GM23248 (cell line): ENCODE measurements around the gene BHLHE40. TPM values are rescaled to one million over a fixed set of nuclear protein-coding genes. Genes with fewer than 3 reads are reported as not detected.

Source experiments
- DNase-seq: peaks from one replicate; pipeline ENCODE4 v3.0.0-alpha.2; 2015
- H2AFZ ChIP-seq: fragments of 200-600 bp; sonication (generic); 2 replicates; pipeline ENCODE4 v1.6.1; 2016; ENCODE audit warnings: antibody characterized with exemption
- H3F3A ChIP-seq: fragments of 200-600 bp; sonication (generic); 2 replicates; pipeline ENCODE4 v1.6.1; 2016; ENCODE audit warnings: mild to moderate bottlenecking, antibody characterized with exemption, mixed run types; ENCODE audit not compliant: insufficient read depth
- H3K27ac ChIP-seq: fragments of 200-600 bp; sonication (generic); 2 replicates; pipeline ENCODE4 v1.5.1; 2016; ENCODE audit warnings: mild to moderate bottlenecking
- H3K27me3 ChIP-seq: fragments of 200-600 bp; sonication (generic); replicated peaks from 2 replicates; pipeline ENCODE4 v1.6.1; 2016; ENCODE audit warnings: mild to moderate bottlenecking; ENCODE audit not compliant: insufficient read depth
- H3K36me3 ChIP-seq: fragments of 200-600 bp; sonication (generic); 2 replicates; pipeline ENCODE4 v1.6.1; 2016; ENCODE audit warnings: low read depth, mild to moderate bottlenecking
- H3K4me1 ChIP-seq: fragments of 200-600 bp; sonication (generic); 2 replicates; pipeline ENCODE4 v1.6.1; 2016; ENCODE audit warnings: mild to moderate bottlenecking; ENCODE audit not compliant: insufficient read depth
- H3K4me2 ChIP-seq: fragments of 200-600 bp; sonication (generic); one replicate; pipeline ENCODE4 v1.6.1; 2016; ENCODE audit warnings: mild to moderate bottlenecking; ENCODE audit not compliant: unreplicated experiment
- H3K4me3 ChIP-seq: fragments of 200-600 bp; sonication (generic); 2 replicates; pipeline ENCODE4 v1.5.1; 2016; ENCODE audit warnings: mild to moderate bottlenecking
- H3K79me2 ChIP-seq: fragments of 200-600 bp; sonication (generic); 2 replicates; pipeline ENCODE4 v1.6.1; 2016; ENCODE audit warnings: mild to moderate bottlenecking; ENCODE audit not compliant: insufficient read depth
- H3K9ac ChIP-seq: fragments of 200-600 bp; sonication (generic); 2 replicates; pipeline ENCODE4 v1.6.1; 2016; ENCODE audit warnings: mild to moderate bottlenecking
- H3K9me2 ChIP-seq: fragments of 200-600 bp; sonication (generic); 2 replicates; pipeline ENCODE4 v1.6.1; 2016; ENCODE audit warnings: mixed run types, mild to moderate bottlenecking, moderate library complexity; ENCODE audit not compliant: insufficient read depth
- H3K9me3 ChIP-seq: fragments of 200-600 bp; sonication (generic); one replicate; pipeline ENCODE4 v1.6.1; 2017; ENCODE audit warnings: low read depth
- H4K20me1 ChIP-seq: fragments of 200-600 bp; sonication (generic); 2 replicates; pipeline ENCODE4 v1.6.0; 2016; ENCODE audit not compliant: insufficient read depth
- EZH2 ChIP-seq: fragments of 200-600 bp; sonication (generic); IDR thresholded peaks from 2 replicates; pipeline ENCODE4 v1.6.1; 2018; ENCODE audit warnings: antibody characterized with exemption, mild to moderate bottlenecking; ENCODE audit not compliant: insufficient read depth, poor library complexity, severe bottlenecking
- EZH2phosphoT487 ChIP-seq: fragments of 200-600 bp; sonication (generic); IDR thresholded peaks from 2 replicates; pipeline ENCODE4 v1.6.1; 2018; ENCODE audit warnings: antibody characterized with exemption, moderate library complexity, mild to moderate bottlenecking, low read depth; ENCODE audit not compliant: insufficient read depth
- WGBS, 2 experiments: methylation state at CpG; one replicate each; pipeline ENCODE4 v1.1.6; 2015 to 2017; ENCODE audit warnings: low lambda C conversion rate in 2 of 2, low coverage in 1 of 2; ENCODE audit errors: missing lambda C conversion rate in 2 of 2; 5-methylcytosine and 5-hydroxymethylcytosine counted together
- in situ Hi-C: fragments of 300-500 bp; cut with MboI; formaldehyde crosslinking; loops from 2 replicates; pipeline ENCODE4 v1.15.0; 2020
- polyA plus RNA-seq: library from polyadenylated mRNA; unstranded; fragments of >200 nt; fragmentation: Nextera tagmentation; extraction: Ambion mirVana; gene quantifications from 2 replicates; pipeline ENCODE4 v1.2.1, GENCODE V29; 2016
- total RNA-seq: library from RNA; depleted of rRNA; stranded (reverse); fragments of >200 nt; shearing (Covaris generic); gene quantifications from 2 replicates; pipeline ENCODE4 v1.2.3, GENCODE V29; 2014

The BHLHE40 gene
- total and polyA plus RNA-seq, 2 experiments from 2014 or later = 33.9 to 42.9 TPM

GRCh38 chr3:4982773-4983738 lies 3.8 kb downstream of the BHLHE40 start:
- DNase-seq = peak; percentile 72
- peaks cover 22% of the 10 kb centered on the region for H3K36me3 ChIP-seq
- H2AFZ ChIP-seq = no peak overlapping the region
- H3K27me3 ChIP-seq = no peaks in the 10 kb centered on the region
- no peaks in the 10 kb centered on the region for H4K20me1 ChIP-seq
- H3K79me2 ChIP-seq = peaks cover 51% of the 10 kb centered on the region
- no peaks in the 10 kb centered on the region for H3K9me3 ChIP-seq
- in situ Hi-C loops = no loop called here
- no peak for TF ChIP-seq EZH2
- no peak for TF ChIP-seq EZH2phosphoT487
- peak overlapping the region; percentile 90 for H3K4me3 ChIP-seq
- peak overlapping the region; percentile 99 for H3K9ac ChIP-seq
- peaks cover 60% of the 10 kb centered on the region for H3F3A ChIP-seq
- H3K9me2 ChIP-seq = no peaks in the 10 kb centered on the region
- H3K27ac ChIP-seq = peak overlapping the region; percentile 98
- peak overlapping the region; percentile 98 for H3K4me2 ChIP-seq
- WGBS, 2 experiments = 61 to 62% methylated on average over 39 to 40 of the region's 40 CpGs
- peaks cover 51% of the 10 kb centered on the region for H3K4me1 ChIP-seq

GRCh38 chr3:4983739-4984510 lies 4.7 kb downstream of the BHLHE40 start:
- 4 to 6% methylated on average over 16 of the region's 16 CpGs for WGBS, 2 experiments
- peaks cover 51% of the 10 kb centered on the region for H3K4me1 ChIP-seq
- no peak overlapping the region for H2AFZ ChIP-seq

GRCh38 chr3:4984511-4984864 lies 5.3 kb downstream of the BHLHE40 start:
- TF ChIP-seq EZH2phosphoT487 = no peak
- TF ChIP-seq EZH2 = no peak
- Histone ChIP-seq H3K9me2 (no peaks in the 10 kb centered on the region), H3K27me3 (no peaks in the 10 kb centered on the region), H3K79me2 (peaks cover 49% of the 10 kb centered on the region), H3K36me3 (peaks cover 22% of the 10 kb centered on the region), H3K9ac (peak overlapping the region; percentile 99), H3K4me3 (peak overlapping the region; percentile 90), H3K4me2 (peak overlapping the region; percentile 98), H3K4me1 (peaks cover 51% of the 10 kb centered on the region), H3K27ac (peak overlapping the region; percentile 98), H2AFZ (no peak overlapping the region), H4K20me1 (no peaks in the 10 kb centered on the region), H3K9me3 (no peaks in the 10 kb centered on the region), H3F3A (peaks cover 60% of the 10 kb centered on the region)
- DNase-seq = peak; percentile 51
- 14 to 17% methylated on average over 9 of the region's 9 CpGs for WGBS, 2 experiments
- in situ Hi-C loops = no loop called here

More at GRCh38 chr3:4983739-4984510, 4.7 kb downstream of the BHLHE40 start:
- TF ChIP-seq EZH2phosphoT487 (no peak), EZH2 (no peak)
- peak; percentile 93 for DNase-seq
- peak overlapping the region; percentile 98 for H3K27ac ChIP-seq
- H3F3A ChIP-seq = peaks cover 60% of the 10 kb centered on the region
- no peaks in the 10 kb centered on the region for H3K27me3 ChIP-seq
- H3K36me3 ChIP-seq = peaks cover 22% of the 10 kb centered on the region
- no peaks in the 10 kb centered on the region for H3K9me2 ChIP-seq
- peak overlapping the region; percentile 90 for H3K4me3 ChIP-seq
- in situ Hi-C loops = no loop called here
- no peaks in the 10 kb centered on the region for H4K20me1 ChIP-seq
- peak overlapping the region; percentile 99 for H3K9ac ChIP-seq
- H3K9me3 ChIP-seq = no peaks in the 10 kb centered on the region
- H3K79me2 ChIP-seq = peaks cover 51% of the 10 kb centered on the region
- H3K4me2 ChIP-seq = peak overlapping the region; percentile 98
